Mucosa of stomach (tissue), 1 donor: ENCODE measurements around the gene SKIL.

Experiments
- H3K27me3 ChIP-seq: one replicate; pipeline ENCODE4 v1.7.0; 2013; ENCODE audit warnings: mild to moderate bottlenecking, low read length; ENCODE audit not compliant: control insufficient read depth, insufficient read depth
- H3K36me3 ChIP-seq: one replicate; pipeline ENCODE4 v1.7.0; 2013; ENCODE audit warnings: low read length; ENCODE audit not compliant: control insufficient read depth, insufficient read depth
- H3K4me1 ChIP-seq: one replicate; pipeline ENCODE4 v1.7.0; 2013; ENCODE audit warnings: mild to moderate bottlenecking, low read length; ENCODE audit not compliant: control insufficient read depth, insufficient read depth
- H3K4me3 ChIP-seq: one replicate; pipeline ENCODE4 v1.7.0; 2013; ENCODE audit warnings: low read length
- H3K9ac ChIP-seq: one replicate; pipeline ENCODE4 v1.7.0; 2013; ENCODE audit warnings: mild to moderate bottlenecking, low read length, moderate library complexity
- H3K9me3 ChIP-seq: one replicate; pipeline ENCODE4 v1.7.0; 2013; ENCODE audit warnings: mild to moderate bottlenecking, low read length, moderate library complexity; ENCODE audit not compliant: control insufficient read depth
- donor health status: Pancreatic carcinoma.

Gene SKIL

DNA sequence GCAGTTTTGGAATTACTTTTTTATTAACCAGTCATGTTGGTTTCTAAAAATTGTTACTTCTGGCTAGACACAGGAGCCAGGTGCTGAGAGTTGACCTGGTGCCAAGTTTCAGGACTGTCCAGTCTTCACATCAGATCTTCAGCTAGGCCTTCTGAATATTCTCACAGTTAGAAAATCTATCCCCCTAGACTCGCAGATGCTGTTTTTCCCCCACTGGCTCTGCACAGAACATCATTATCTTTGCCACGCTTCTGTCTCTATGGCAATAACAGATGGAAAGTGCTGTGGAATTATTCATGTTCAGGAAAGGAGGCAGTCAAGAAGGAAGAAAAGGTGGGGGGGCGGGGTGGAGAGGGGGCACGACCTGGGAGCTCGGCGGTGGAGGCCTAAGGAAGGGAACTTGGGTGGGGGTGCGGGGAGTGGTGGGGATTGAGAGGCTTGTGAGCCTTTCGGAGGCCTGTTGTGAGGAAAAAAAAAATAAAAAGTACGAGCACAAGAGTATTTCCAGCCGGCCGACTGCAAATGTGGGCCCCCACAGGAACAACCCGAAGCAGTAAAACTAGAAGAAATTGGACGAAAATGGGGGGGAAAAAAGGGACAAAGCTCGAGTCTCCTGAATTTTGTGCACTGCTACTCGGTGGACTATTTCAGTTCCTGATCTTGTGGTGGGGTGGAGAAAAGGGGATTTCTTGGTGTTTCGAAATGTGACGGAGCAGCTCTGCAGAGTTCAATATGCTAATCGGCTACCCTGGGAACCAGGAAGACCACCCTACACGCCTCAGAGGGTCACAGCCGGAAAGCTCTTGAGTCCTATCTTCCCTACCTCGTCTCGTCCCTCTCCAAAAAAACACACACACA is 1.5 kb upstream of the SKIL start:
- Histone ChIP-seq H3K9ac (peak overlapping the region; percentile 83), H3K27me3 (no peaks in the 10 kb centered on the region), H3K4me3 (peak overlapping the region; percentile 44), H3K4me1 (peaks cover 11% of the 10 kb centered on the region), H3K36me3 (no peaks in the 10 kb centered on the region), H3K9me3 (no peaks in the 10 kb centered on the region)

DNA sequence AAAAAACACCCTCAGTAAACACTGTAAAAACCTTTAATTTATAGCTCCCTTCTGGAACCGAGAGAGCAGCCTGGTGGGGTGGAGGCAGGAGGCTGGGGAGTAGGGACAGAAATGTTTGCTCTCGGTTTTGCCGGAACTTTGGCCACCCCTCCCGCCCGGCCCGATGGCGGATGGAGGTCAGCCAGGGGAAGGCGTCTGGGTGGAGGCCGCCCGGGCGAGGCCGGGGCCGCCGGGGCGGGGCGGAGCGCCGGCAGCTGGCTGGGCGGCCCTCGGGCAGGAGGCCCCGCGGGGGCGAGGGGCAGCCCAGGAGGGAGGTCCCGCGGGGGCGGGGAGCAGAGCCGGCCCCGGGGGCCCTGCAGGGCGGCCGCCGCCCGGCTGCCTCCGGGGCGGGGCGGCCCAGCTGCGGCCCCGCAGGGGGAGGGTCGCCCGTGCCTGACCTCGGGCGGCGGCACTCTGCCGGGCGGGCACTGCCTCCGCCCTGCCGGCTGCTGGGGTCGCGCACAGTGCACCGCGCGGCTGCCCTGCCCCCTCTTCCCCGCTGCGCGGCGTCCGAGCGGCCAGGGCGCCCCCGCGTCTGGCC is 829 bp upstream of the SKIL start:
- Histone ChIP-seq H3K27me3 (no peaks in the 10 kb centered on the region), H3K4me1 (peaks cover 11% of the 10 kb centered on the region), H3K4me3 (peak overlapping the region; percentile 44), H3K36me3 (no peaks in the 10 kb centered on the region), H3K9ac (peak overlapping the region; percentile 83), H3K9me3 (no peaks in the 10 kb centered on the region)

DNA sequence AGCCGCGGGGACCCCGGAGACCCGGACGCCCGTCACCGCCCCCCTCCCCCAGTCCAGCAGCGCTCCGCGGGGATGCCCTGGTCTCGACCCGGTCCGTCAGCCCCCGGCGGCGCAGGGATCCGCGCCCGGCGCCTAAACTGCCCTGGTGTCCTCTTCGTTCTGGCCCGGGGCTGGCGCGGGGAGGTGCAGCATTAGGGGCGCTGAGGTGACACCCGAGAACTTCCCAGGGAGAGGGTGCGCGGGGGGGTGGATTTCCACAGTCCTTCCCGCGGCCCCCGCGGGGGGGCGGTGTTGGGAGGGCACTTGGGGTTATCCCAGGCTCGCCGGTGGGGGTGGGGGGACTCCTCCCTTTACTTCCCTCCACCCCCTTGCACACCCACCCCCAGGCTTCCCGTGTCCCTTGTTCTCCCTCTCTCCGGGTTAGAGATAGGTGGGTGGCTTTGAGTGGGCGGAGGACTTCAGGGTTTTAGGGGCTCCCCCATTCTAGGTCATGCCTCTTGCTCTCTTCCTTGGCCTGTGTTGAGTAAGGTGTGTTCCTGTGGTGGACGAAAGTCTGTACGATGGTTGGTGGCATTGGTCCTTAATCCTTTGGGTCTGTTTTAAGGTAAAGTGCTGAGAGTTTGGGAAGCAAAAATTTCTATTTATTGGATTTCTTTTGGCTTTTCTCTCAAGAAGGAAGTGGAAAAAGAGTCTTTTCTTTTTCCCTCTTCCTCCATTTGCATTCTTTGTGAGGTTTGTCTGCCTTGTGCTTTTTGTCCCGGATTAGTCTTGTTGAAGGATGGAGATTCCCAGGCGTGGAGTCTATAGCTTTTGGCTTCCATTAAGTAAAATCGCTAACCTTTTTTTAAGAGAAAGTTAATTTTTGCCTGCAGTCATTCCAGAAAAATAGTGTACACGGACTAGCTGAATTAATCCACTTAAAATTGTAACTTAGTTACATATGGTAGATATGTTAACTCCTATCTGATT is 811 bp downstream of the SKIL start:
- peak overlapping the region; percentile 70 for H3K4me3 ChIP-seq
- H3K9ac ChIP-seq = peak overlapping the region; percentile 83
- peaks cover 11% of the 10 kb centered on the region for H3K4me1 ChIP-seq
- no peaks in the 10 kb centered on the region for H3K27me3 ChIP-seq
- H3K36me3 ChIP-seq = no peaks in the 10 kb centered on the region
- no peaks in the 10 kb centered on the region for H3K9me3 ChIP-seq

DNA sequence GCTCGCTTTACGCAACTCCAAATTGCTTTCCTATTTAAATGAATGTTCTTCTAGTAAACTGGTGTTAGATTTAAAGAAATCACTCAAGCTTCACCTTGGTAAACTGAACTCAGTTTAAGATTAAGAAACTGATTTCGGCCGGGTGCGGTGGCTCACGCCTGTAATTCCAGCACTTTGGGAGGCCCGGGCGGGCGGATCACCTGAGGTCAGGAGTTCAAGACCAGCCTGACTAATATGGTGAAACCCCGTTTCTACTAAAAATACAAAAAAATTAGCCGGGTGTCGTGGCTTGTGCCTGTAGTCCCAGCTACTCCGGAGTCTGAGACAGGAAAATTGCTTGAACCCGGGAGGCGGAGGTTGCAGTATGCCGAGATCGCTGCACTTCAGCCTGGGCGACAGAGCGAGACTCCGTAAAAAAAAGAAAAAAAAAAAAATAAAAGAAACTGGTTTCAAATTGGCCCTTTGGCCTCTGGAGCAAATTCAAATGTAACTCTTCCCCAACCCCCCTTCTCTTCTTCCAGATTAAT is 1.7 kb downstream of the SKIL start:
- Histone ChIP-seq H3K27me3 (no peaks in the 10 kb centered on the region), H3K9me3 (no peaks in the 10 kb centered on the region), H3K4me1 (peaks cover 11% of the 10 kb centered on the region), H3K36me3 (no peaks in the 10 kb centered on the region), H3K9ac (no peak overlapping the region), H3K4me3 (no peak overlapping the region)

DNA sequence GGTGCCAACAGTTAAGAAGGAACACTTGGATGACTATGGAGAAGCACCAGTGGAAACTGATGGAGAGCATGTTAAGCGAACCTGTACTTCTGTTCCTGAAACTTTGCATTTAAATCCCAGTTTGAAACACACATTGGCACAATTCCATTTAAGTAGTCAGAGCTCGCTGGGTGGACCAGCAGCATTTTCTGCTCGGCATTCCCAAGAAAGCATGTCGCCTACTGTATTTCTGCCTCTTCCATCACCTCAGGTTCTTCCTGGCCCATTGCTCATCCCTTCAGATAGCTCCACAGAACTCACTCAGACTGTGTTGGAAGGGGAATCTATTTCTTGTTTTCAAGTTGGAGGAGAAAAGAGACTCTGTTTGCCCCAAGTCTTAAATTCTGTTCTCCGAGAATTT is 3.0 kb downstream of the SKIL start:
- Histone ChIP-seq H3K9ac (no peak overlapping the region), H3K4me3 (no peak overlapping the region), H3K4me1 (peaks cover 10% of the 10 kb centered on the region), H3K9me3 (no peaks in the 10 kb centered on the region), H3K27me3 (no peaks in the 10 kb centered on the region), H3K36me3 (no peaks in the 10 kb centered on the region)

DNA sequence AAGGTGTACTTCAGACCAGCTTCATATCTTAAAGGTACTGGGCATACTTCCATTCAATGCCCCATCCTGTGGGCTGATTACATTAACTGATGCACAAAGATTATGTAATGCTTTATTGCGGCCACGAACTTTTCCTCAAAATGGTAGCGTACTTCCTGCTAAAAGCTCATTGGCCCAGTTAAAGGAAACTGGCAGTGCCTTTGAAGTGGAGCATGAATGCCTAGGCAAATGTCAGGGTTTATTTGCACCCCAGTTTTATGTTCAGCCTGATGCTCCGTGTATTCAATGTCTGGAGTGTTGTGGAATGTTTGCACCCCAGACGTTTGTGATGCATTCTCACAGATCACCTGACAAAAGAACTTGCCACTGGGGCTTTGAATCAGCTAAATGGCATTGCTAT is 3.4 kb downstream of the SKIL start:
- H3K4me1 ChIP-seq = peaks cover 6% of the 10 kb centered on the region
- no peak overlapping the region for H3K4me3 ChIP-seq
- no peak overlapping the region for H3K9ac ChIP-seq

DNA sequence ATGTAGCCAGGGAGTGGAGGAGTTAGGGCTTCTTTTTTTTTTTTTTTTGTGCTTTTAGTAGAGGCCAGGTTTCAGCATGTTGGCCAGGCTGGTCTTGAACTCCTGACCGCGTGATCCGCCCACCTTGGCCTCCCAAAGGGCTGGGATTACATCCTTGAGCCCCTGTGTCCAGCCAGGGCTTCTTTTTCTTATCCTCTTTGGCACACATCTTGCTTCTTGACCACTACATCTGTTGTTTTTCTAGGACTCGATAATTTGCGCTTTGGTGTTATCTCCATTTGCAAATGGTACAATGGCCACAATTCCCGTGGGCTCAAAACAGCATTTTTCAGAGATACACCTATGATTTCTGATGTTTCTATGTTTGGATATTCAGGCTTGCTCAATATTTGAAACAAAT is 4.2 kb downstream of the SKIL start:
- no peaks in the 10 kb centered on the region for H3K36me3 ChIP-seq
- no peaks in the 10 kb centered on the region for H3K9me3 ChIP-seq
- no peaks in the 10 kb centered on the region for H3K27me3 ChIP-seq
- no peak overlapping the region for H3K4me3 ChIP-seq
- no peaks in the 10 kb centered on the region for H3K4me1 ChIP-seq
- no peak overlapping the region for H3K9ac ChIP-seq

More for the DNA sequence above, 3.4 kb downstream of the SKIL start:
- no peaks in the 10 kb centered on the region for H3K27me3 ChIP-seq
- H3K36me3 ChIP-seq = no peaks in the 10 kb centered on the region
- H3K9me3 ChIP-seq = no peaks in the 10 kb centered on the region

DNA sequence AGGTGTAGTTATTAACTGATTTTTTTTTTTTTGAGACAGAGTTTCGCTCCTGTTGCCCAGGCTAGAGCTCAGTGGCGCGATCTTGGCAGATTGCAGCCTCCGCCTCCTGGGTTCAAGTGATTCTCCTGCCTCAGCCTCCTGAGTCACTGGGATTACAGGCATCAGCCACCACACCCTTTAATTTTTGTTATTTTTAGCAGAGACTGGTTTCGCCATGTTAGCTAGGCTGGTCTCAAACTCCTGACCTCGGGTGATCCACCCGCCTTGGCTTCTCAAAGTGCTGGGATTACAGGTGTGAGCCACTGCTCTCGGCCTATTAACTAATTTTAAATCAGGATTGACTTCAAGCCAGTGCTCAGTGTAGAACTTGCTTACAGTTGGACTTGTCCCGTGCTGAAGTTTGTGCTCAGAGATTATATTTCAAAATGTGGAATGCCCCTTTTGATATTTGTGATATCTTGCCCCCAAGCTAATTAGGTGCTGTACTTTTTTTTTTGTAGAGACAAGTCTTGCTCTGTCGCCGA is 6.0 kb downstream of the SKIL start:
- Histone ChIP-seq H3K9me3 (no peaks in the 10 kb centered on the region), H3K4me1 (no peaks in the 10 kb centered on the region), H3K27me3 (no peaks in the 10 kb centered on the region), H3K4me3 (no peak overlapping the region), H3K9ac (no peak overlapping the region), H3K36me3 (no peaks in the 10 kb centered on the region)

DNA sequence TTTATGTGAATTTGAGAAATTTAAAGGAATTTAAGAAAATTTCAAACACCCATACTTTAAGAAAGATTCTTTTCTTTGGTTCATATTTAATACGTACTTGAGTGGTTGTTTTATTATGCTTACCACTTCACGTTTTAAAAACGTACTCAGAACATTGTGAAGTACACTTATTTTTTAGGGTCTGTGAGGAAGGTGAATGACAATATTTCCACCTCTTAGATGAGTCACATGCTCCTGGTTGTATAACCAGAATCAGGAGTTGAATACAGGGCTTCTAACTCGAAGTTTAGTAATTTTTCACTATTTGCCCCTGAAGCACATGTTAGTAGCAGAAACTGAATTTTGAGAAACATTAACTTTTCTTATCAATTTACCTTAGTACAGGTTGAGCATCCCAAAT is 7.5 kb downstream of the SKIL start:
- no peaks in the 10 kb centered on the region for H3K9me3 ChIP-seq
- H3K27me3 ChIP-seq = no peaks in the 10 kb centered on the region
- H3K9ac ChIP-seq = no peak overlapping the region
- H3K4me3 ChIP-seq = no peak overlapping the region
- no peaks in the 10 kb centered on the region for H3K36me3 ChIP-seq
- H3K4me1 ChIP-seq = no peaks in the 10 kb centered on the region

DNA sequence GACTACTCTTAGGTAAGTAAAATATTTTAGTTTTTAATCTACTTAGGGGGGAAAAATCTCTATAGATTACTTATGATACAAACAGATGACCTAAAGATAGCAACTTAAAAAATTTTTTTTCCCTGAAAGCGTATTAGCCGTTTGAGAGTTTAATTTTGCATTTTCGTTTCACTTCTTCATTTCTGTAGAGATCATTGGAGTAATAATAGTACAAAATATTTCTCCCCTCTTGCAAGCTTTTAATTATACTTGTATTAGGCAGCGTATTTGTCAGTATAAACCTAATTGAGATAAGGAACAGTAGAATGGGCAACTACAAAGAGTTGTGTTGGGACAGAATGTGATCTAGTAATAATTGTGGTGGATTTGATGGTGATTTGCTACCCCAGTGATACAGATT is 10.3 kb downstream of the SKIL start:
- Histone ChIP-seq H3K36me3 (no peaks in the 10 kb centered on the region), H3K4me1 (no peaks in the 10 kb centered on the region), H3K9me3 (no peaks in the 10 kb centered on the region), H3K4me3 (no peak overlapping the region), H3K27me3 (no peaks in the 10 kb centered on the region), H3K9ac (no peak overlapping the region)

DNA sequence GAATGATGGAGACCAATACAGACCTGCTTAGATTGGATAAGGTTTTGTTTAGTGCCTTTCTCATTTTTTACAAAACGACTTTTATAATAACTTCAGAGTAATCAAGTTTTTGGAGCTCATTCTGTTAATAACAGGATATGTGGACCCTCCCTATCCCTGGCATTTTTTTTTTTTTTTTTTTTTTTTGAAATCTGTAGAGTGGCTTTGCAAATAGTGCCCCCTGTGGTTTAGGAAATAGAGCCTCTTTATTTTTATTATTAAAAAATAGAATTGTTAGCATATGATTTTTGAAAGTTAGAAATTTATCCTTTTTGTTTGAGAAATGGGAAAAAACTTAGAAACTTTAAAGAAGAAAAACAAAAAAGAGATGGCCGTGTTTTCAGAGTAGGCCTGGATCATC is 11.4 kb downstream of the SKIL start:
- Histone ChIP-seq H3K9ac (no peak overlapping the region), H3K9me3 (no peaks in the 10 kb centered on the region), H3K4me3 (no peak overlapping the region), H3K27me3 (no peaks in the 10 kb centered on the region), H3K4me1 (no peaks in the 10 kb centered on the region), H3K36me3 (no peaks in the 10 kb centered on the region)
